HG02623 (cell line): ENCODE data around the gene RIPPLY2.
"Not testable (repeated sequence)": the region's sequence is repeated elsewhere in the genome, so short reads cannot be mapped to it uniquely, and the experiment has no call there.

Experiments used
- ATAC-seq: cut with Tn5 transposase; IDR thresholded peaks from one replicate; pipeline ENCODE4 v1.9.1; 2021; ENCODE audit warnings: moderate library complexity; ENCODE audit not compliant: unreplicated experiment

Gene RIPPLY2

GRCh38 chr6:83893024-83893423, 39.9 kb downstream of the RIPPLY2 start:
- no peak for ATAC-seq

GRCh38 chr6:83897094-83897493, 43.9 kb downstream of the RIPPLY2 start:
- not testable (repeated sequence) for ATAC-seq

- ATAC-seq: no peak
Observed at GRCh38 chr6:83901624-83902023, 48.5 kb downstream of the RIPPLY2 start.

- no peak for ATAC-seq
Observed at GRCh38 chr6:83904395-83904794, 51.2 kb downstream of the RIPPLY2 start.

- ATAC-seq: no peak
Observed at GRCh38 chr6:83905648-83906047, 52.5 kb downstream of the RIPPLY2 start.
